H9 (cell line): ENCODE measurements around the gene PTPRN2. TPM values are rescaled to one million over a fixed set of nuclear protein-coding genes. Genes with fewer than 3 reads are reported as not detected.

Source experiments
- DNase-seq: peaks from one replicate; pipeline ENCODE4 v3.0.0-alpha.2; 2017
- H2AFZ ChIP-seq: one replicate; pipeline ENCODE4 v1.6.1; 2013; ENCODE audit warnings: mild to moderate bottlenecking, low read length, control low read depth, moderate library complexity
- H2AK5ac ChIP-seq: 2 replicates; pipeline ENCODE4 v1.6.1; 2013; ENCODE audit warnings: low read length, control low read depth, mixed read lengths; ENCODE audit not compliant: insufficient read length
- H2BK120ac ChIP-seq: one replicate; pipeline ENCODE4 v1.6.1; 2013; ENCODE audit warnings: low read depth, mild to moderate bottlenecking, low read length, control low read depth, inconsistent platforms; ENCODE audit not compliant: poor library complexity, severe bottlenecking
- H2BK12ac ChIP-seq: 2 replicates; pipeline ENCODE4 v1.6.1; 2013; ENCODE audit warnings: low read length, control low read depth, mixed read lengths, low read depth; ENCODE audit not compliant: insufficient read length
- H2BK15ac ChIP-seq: 2 replicates; pipeline ENCODE4 v1.6.1; 2013; ENCODE audit warnings: low read depth, low read length, control low read depth
- H2BK20ac ChIP-seq: one replicate; pipeline ENCODE4 v1.6.1; 2013; ENCODE audit warnings: low read depth, mild to moderate bottlenecking, low read length, control low read depth, inconsistent platforms; ENCODE audit not compliant: poor library complexity, severe bottlenecking
- H2BK5ac ChIP-seq: 2 replicates; pipeline ENCODE4 v1.6.1; 2013; ENCODE audit warnings: low read length, control low read depth, mixed read lengths; ENCODE audit not compliant: insufficient read length
- H3K14ac ChIP-seq: 2 replicates; pipeline ENCODE4 v1.6.1; 2013; ENCODE audit warnings: low read length, control low read depth; ENCODE audit not compliant: insufficient read depth
- H3K18ac ChIP-seq: 2 replicates; pipeline ENCODE4 v1.6.1; 2013; ENCODE audit warnings: low read depth, mild to moderate bottlenecking, mixed read lengths, low read length, control low read depth; ENCODE audit not compliant: insufficient read length
- H3K23ac ChIP-seq: 2 replicates; pipeline ENCODE4 v1.6.1; 2013; ENCODE audit warnings: low read length, control low read depth, mixed read lengths, low read depth; ENCODE audit not compliant: insufficient read length
- H3K23me2 ChIP-seq: 2 replicates; pipeline ENCODE4 v1.6.1; 2013; ENCODE audit warnings: low read depth, mild to moderate bottlenecking, mixed read lengths, low read length, control low read depth; ENCODE audit not compliant: insufficient read length, poor library complexity, severe bottlenecking
- H3K27ac ChIP-seq: 2 replicates; pipeline ENCODE4 v1.5.1; 2013; ENCODE audit warnings: low read length, control low read depth, mixed read lengths, low read depth; ENCODE audit not compliant: insufficient read length
- H3K27me3 ChIP-seq: 2 replicates; pipeline ENCODE4 v1.6.1; 2013; ENCODE audit warnings: low read length, control low read depth, inconsistent platforms; ENCODE audit not compliant: insufficient read depth
- H3K4ac ChIP-seq: 2 replicates; pipeline ENCODE4 v1.6.1; 2013; ENCODE audit warnings: low read depth, mild to moderate bottlenecking, control low read depth, inconsistent platforms, low read length, moderate library complexity
- H3K4me1 ChIP-seq: 2 replicates; pipeline ENCODE4 v1.6.1; 2013; ENCODE audit warnings: low read length, control low read depth, inconsistent platforms; ENCODE audit not compliant: insufficient read depth
- H3K4me2 ChIP-seq: 2 replicates; pipeline ENCODE4 v1.6.1; 2013; ENCODE audit warnings: low read length, control low read depth, mixed read lengths; ENCODE audit not compliant: insufficient read length, insufficient read depth
- H3K56ac ChIP-seq: 2 replicates; pipeline ENCODE4 v1.6.1; 2013; ENCODE audit warnings: low read depth, mild to moderate bottlenecking, mixed read lengths, low read length, control low read depth; ENCODE audit not compliant: insufficient read length
- H3K79me1 ChIP-seq: 2 replicates; pipeline ENCODE4 v1.6.1; 2013; ENCODE audit warnings: low read depth, mild to moderate bottlenecking, moderate library complexity, low read length, control low read depth, inconsistent platforms; ENCODE audit not compliant: insufficient read depth, poor library complexity, severe bottlenecking
- H3K79me2 ChIP-seq: 2 replicates; pipeline ENCODE4 v1.6.1; 2013; ENCODE audit warnings: low read length, control low read depth, inconsistent platforms; ENCODE audit not compliant: insufficient read depth
- H3K9ac ChIP-seq: 2 replicates; pipeline ENCODE4 v1.6.1; 2013; ENCODE audit warnings: low read length, control low read depth, mixed read lengths; ENCODE audit not compliant: insufficient read length; ENCODE audit errors: extremely low read depth
- H3K9me3 ChIP-seq: one replicate; pipeline ENCODE4 v1.6.1; 2013; ENCODE audit warnings: low read depth, low read length, inconsistent platforms; ENCODE audit not compliant: control insufficient read depth
- H3T11ph ChIP-seq: one replicate; pipeline ENCODE4 v1.6.1; 2013; ENCODE audit warnings: mild to moderate bottlenecking, low read length, control low read depth, inconsistent platforms
- H4K20me1 ChIP-seq: one replicate; pipeline ENCODE4 v1.6.1; 2013; ENCODE audit not compliant: control insufficient read depth, insufficient read length, insufficient read depth
- H4K5ac ChIP-seq: 2 replicates; pipeline ENCODE4 v1.6.1; 2013; ENCODE audit warnings: low read depth, mild to moderate bottlenecking, mixed read lengths, low read length, control low read depth; ENCODE audit not compliant: insufficient read length
- H4K8ac ChIP-seq: replicated peaks from 2 replicates; pipeline ENCODE4 v1.6.1; 2013; ENCODE audit warnings: low read length, control low read depth, mixed read lengths, low read depth; ENCODE audit not compliant: insufficient read length
- H4K91ac ChIP-seq: 2 replicates; pipeline ENCODE4 v1.6.1; 2013; ENCODE audit warnings: low read depth, mild to moderate bottlenecking, moderate library complexity, mixed read lengths, low read length, control low read depth; ENCODE audit not compliant: insufficient read length
- H3K27ac Mint-ChIP-seq, 3 experiments: 2 replicates in 2 of 3; 3 replicates in 1 of 3; pipeline ENCODE4 v1.8.0; 2020 to 2021; ENCODE audit warnings: mixed read lengths in 3 of 3, mild to moderate bottlenecking in 1 of 3, moderate library complexity in 1 of 3
- H3K27me3 Mint-ChIP-seq: 2 replicates; pipeline ENCODE4 v1.8.0; 2021; ENCODE audit warnings: low read depth, mild to moderate bottlenecking, moderate library complexity, mixed read lengths
- H3K36me3 Mint-ChIP-seq, 3 experiments: 2 replicates in 2 of 3; 3 replicates in 1 of 3; pipeline ENCODE4 v1.8.0; 2020 to 2021; ENCODE audit warnings: low read depth in 3 of 3, mixed read lengths in 3 of 3; ENCODE audit not compliant: insufficient read depth in 1 of 3
- H3K4me1 Mint-ChIP-seq, 2 experiments: 2 replicates each; pipeline ENCODE4 v1.8.0; 2020; ENCODE audit warnings: mixed read lengths in 2 of 2
- H3K4me3 Mint-ChIP-seq, 2 experiments: 2 replicates in 1 of 2; 3 replicates in 1 of 2; pipeline ENCODE4 v1.8.0; 2020 to 2021; ENCODE audit warnings: mild to moderate bottlenecking in 2 of 2, mixed read lengths in 2 of 2, moderate library complexity in 1 of 2
- H3K9me3 Mint-ChIP-seq, 2 experiments: 2 replicates in 1 of 2; 3 replicates in 1 of 2; pipeline ENCODE4 v1.8.0; 2020; ENCODE audit warnings: mild to moderate bottlenecking in 2 of 2, mixed read lengths in 2 of 2, moderate library complexity in 1 of 2
- WGBS: extraction: QIAGEN DNeasy Blood & Tissue Kit; methylation state at CpG from one replicate; pipeline ENCODE4 v1.1.7; 2013; ENCODE audit warnings: missing lambda C conversion rate, low lambda C conversion rate, mixed read lengths; ENCODE audit not compliant: insufficient read length; ENCODE audit errors: extremely low coverage; 5-methylcytosine and 5-hydroxymethylcytosine counted together
- total RNA-seq: library from RNA; stranded (reverse); gene quantifications from 2 replicates; pipeline ENCODE4 v1.2.1, GENCODE V29; 2021
- TF ChIP-seq, protein P1 (sequence below): fragments of 200-600 bp; sonication (generic); conservative IDR thresholded peaks from 3 replicates; pipeline ENCODE4 v1.8.0; 2021; ENCODE audit warnings: antibody characterized with exemption, mild to moderate bottlenecking

Gene PTPRN2
- total RNA-seq, 1 experiment from 2014 or later = 5.2 TPM

GRCh38 chr7:158236400-158236799, 351.2 kb downstream of the PTPRN2 start:
- no peak overlapping the region for H3K18ac ChIP-seq
- no peak overlapping the region for H3K4me2 ChIP-seq
- no peak overlapping the region for H3K23ac ChIP-seq
- H4K5ac ChIP-seq = no peak overlapping the region
- H3K27ac Mint-ChIP-seq = no peak overlapping the region
- H3K9ac ChIP-seq = no peak overlapping the region
- no peaks in the 10 kb centered on the region for H3K27me3 Mint-ChIP-seq
- no peak for DNase-seq
- H3K14ac ChIP-seq = no peak overlapping the region
- TF ChIP-seq, protein P1, sequence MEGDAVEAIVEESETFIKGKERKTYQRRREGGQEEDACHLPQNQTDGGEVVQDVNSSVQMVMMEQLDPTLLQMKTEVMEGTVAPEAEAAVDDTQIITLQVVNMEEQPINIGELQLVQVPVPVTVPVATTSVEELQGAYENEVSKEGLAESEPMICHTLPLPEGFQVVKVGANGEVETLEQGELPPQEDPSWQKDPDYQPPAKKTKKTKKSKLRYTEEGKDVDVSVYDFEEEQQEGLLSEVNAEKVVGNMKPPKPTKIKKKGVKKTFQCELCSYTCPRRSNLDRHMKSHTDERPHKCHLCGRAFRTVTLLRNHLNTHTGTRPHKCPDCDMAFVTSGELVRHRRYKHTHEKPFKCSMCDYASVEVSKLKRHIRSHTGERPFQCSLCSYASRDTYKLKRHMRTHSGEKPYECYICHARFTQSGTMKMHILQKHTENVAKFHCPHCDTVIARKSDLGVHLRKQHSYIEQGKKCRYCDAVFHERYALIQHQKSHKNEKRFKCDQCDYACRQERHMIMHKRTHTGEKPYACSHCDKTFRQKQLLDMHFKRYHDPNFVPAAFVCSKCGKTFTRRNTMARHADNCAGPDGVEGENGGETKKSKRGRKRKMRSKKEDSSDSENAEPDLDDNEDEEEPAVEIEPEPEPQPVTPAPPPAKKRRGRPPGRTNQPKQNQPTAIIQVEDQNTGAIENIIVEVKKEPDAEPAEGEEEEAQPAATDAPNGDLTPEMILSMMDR = no peak
- no peak overlapping the region for H2BK12ac ChIP-seq
- no peaks in the 10 kb centered on the region for H3K9me3 ChIP-seq
- no peak overlapping the region for H2AK5ac ChIP-seq
- no peak overlapping the region for H3K4ac ChIP-seq
- no peaks in the 10 kb centered on the region for H3K79me2 ChIP-seq
- no peak overlapping the region for H2BK5ac ChIP-seq
- no peak overlapping the region for H3K27ac ChIP-seq
- no peaks in the 10 kb centered on the region for H3K23me2 ChIP-seq
- no peaks in the 10 kb centered on the region for H3K27me3 ChIP-seq
- H2AFZ ChIP-seq = no peak overlapping the region
- H2BK15ac ChIP-seq = no peak overlapping the region
- no peak overlapping the region for H2BK120ac ChIP-seq
- H3K36me3 Mint-ChIP-seq = peaks cover 0 to 10% (median 8%) of the 10 kb centered on the region in 3 experiments; a peak in 4 of 7 replicates
- no peak overlapping the region for H3K56ac ChIP-seq
- H3K79me1 ChIP-seq = no peaks in the 10 kb centered on the region
- no peak overlapping the region for H2BK20ac ChIP-seq
- peaks cover 11 to 12% of the 10 kb centered on the region in 2 experiments for H3K9me3 Mint-ChIP-seq
- no peak overlapping the region for H4K8ac ChIP-seq
- H3K4me1 ChIP-seq = no peaks in the 10 kb centered on the region
- no peak overlapping the region for H3K4me3 Mint-ChIP-seq
- no peak overlapping the region for H3T11ph ChIP-seq
- no CpG with 5 or more reads among the region's 11 CpGs for WGBS
- no peak overlapping the region for H4K91ac ChIP-seq
- H4K20me1 ChIP-seq = no peaks in the 10 kb centered on the region
- H3K4me1 Mint-ChIP-seq = peaks cover 4 to 5% of the 10 kb centered on the region in 2 experiments; a peak in 2 of 4 replicates
